HEK293 (cell line): Measurements from ENCODE around the gene IGDCC3.

Source experiments
- CTCF ChIA-PET: fragments of 350-600 bp; formaldehyde crosslinking; extraction: SDS; loops from one replicate; lab custom pipeline; 2021; ENCODE audit warnings: antibody characterized with exemption; lab: Yijun Ruan, JAX
- POLR2A ChIA-PET: fragments of 300-600 bp; formaldehyde crosslinking; extraction: SDS; loops from one replicate; lab custom pipeline; 2020; ENCODE audit warnings: antibody characterized with exemption, inconsistent platforms; lab: Yijun Ruan, JAX
- H3K27ac ChIP-seq: fragments of 200-500 bp; sonication (Bioruptor generic); 2 replicates; pipeline ENCODE4 v1.5.1; 2014; ENCODE audit warnings: low read depth, low read length, control low read depth, inconsistent platforms; ENCODE audit errors: extremely low read depth
- H3K36me3 ChIP-seq, 2 experiments: fragments of 200-500 bp in 1 of 2; sonication (Bioruptor generic) in 1 of 2; 1 replicate in 1 of 2; 2 replicates in 1 of 2; pipeline ENCODE4 v1.5.1; 2014 to 2017; ENCODE audit warnings: inconsistent platforms in 2 of 2, low read length in 2 of 2; ENCODE audit not compliant: control insufficient read depth in 2 of 2, insufficient read depth in 1 of 2
- H3K4me1 ChIP-seq: fragments of 200-500 bp; sonication (Bioruptor generic); 2 replicates; pipeline ENCODE4 v1.5.1; 2014; ENCODE audit warnings: mild to moderate bottlenecking, low read length, inconsistent platforms; ENCODE audit not compliant: control insufficient read depth, insufficient read depth
- H3K4me3 ChIP-seq: 2 replicates; pipeline ENCODE4 v1.5.1; 2011; ENCODE audit warnings: low read depth, mild to moderate bottlenecking, control low read depth, low read length, moderate library complexity
- H3K9me3 ChIP-seq: fragments of 200-500 bp; sonication (Bioruptor generic); 2 replicates; pipeline ENCODE4 v1.5.1; 2014; ENCODE audit warnings: low read depth, low read length, inconsistent platforms; ENCODE audit not compliant: control insufficient read depth, insufficient read depth
- ATF2 ChIP-seq: fragments of 450-650 bp; formaldehyde crosslinking; IDR thresholded peaks from 2 replicates; pipeline ENCODE4 v1.5.1; 2016; ENCODE audit warnings: missing biosample characterization, missing genetic modification characterization, low read depth
- HOXA7 ChIP-seq: sonication (generic); formaldehyde crosslinking; IDR thresholded peaks from 2 replicates; pipeline ENCODE4 v1.8.1; 2022; ENCODE audit warnings: missing genetic modification reagents, borderline replicate concordance
- PATZ1 ChIP-seq: fragments of 450-650 bp; formaldehyde crosslinking; IDR thresholded peaks from 2 replicates; pipeline ENCODE4 v1.5.1; 2016; ENCODE audit warnings: missing biosample characterization, missing genetic modification characterization
- RBAK ChIP-seq: fragments of 450-650 bp; formaldehyde crosslinking; IDR thresholded peaks from 2 replicates; pipeline ENCODE4 v1.5.1; 2016; ENCODE audit warnings: missing biosample characterization, missing genetic modification characterization
- YY1 ChIP-seq: fragments of 450-650 bp; formaldehyde crosslinking; IDR thresholded peaks from 2 replicates; pipeline ENCODE4 v1.5.1; 2018; ENCODE audit warnings: missing biosample characterization, missing genetic modification characterization
- ZNF211 ChIP-seq: fragments of 450-650 bp; formaldehyde crosslinking; IDR thresholded peaks from 2 replicates; pipeline ENCODE4 v1.5.1; 2016; ENCODE audit warnings: low read depth, missing biosample characterization, missing genetic modification characterization
- ZNF223 ChIP-seq: fragments of 450-650 bp; formaldehyde crosslinking; IDR thresholded peaks from 2 replicates; pipeline ENCODE4 v1.5.1; 2016; ENCODE audit warnings: missing biosample characterization, missing genetic modification characterization
- ZNF501 ChIP-seq: fragments of 450-650 bp; formaldehyde crosslinking; IDR thresholded peaks from 2 replicates; pipeline ENCODE4 v1.5.1; 2016; ENCODE audit warnings: missing biosample characterization, missing genetic modification characterization
- ZNF529 ChIP-seq: fragments of 450-650 bp; formaldehyde crosslinking; IDR thresholded peaks from 2 replicates; pipeline ENCODE4 v1.5.1; 2017; ENCODE audit warnings: missing genetic modification characterization, missing biosample characterization; ENCODE audit not compliant: insufficient replicate concordance
- ZNF701 ChIP-seq: fragments of 450-650 bp; formaldehyde crosslinking; IDR thresholded peaks from 2 replicates; pipeline ENCODE4 v1.5.1; 2016; ENCODE audit warnings: missing biosample characterization, missing genetic modification characterization
- ZNF707 ChIP-seq: fragments of 450-650 bp; formaldehyde crosslinking; IDR thresholded peaks from 2 replicates; pipeline ENCODE4 v1.5.1; 2016; ENCODE audit warnings: missing biosample characterization, missing genetic modification characterization

Gene IGDCC3

GRCh38 chr15:65278480-65278879 lies 99.3 kb downstream of the IGDCC3 start:
- Histone ChIP-seq H3K9me3 (no peaks in the 10 kb centered on the region), H3K4me3 (no peak overlapping the region), H3K27ac (no peak overlapping the region), H3K4me1 (no peaks in the 10 kb centered on the region), H3K36me3 (peaks cover 0 to 3% of the 10 kb centered on the region in 2 experiments; a peak in 2 of 3 replicates)
- POLR2A ChIA-PET: interaction anchor here (2.0 kb wide), 1 partner anchor 8 kb away, joined by 9 read pairs; the partner anchor contains the start of gene PARP16
- TF ChIP-seq PATZ1 (tag by site-specific recombination): no peak
- TF ChIP-seq ZNF701: no peak
- TF ChIP-seq ZNF529 (tag by site-specific recombination): no peak
- TF ChIP-seq ZNF211 (tag by site-specific recombination): no peak
- no peak for TF ChIP-seq RBAK (tag by site-specific recombination)
- no peak for TF ChIP-seq YY1 (tag by site-specific recombination)
- no peak for TF ChIP-seq ATF2 (tag by site-specific recombination)
- TF ChIP-seq ZNF223 (tag by site-specific recombination): no peak
- TF ChIP-seq HOXA7 (CRISPR knock-in tag): no peak
- TF ChIP-seq ZNF707 (tag by site-specific recombination): no peak
- TF ChIP-seq ZNF501 (tag by site-specific recombination): no peak
- CTCF ChIA-PET: interaction anchor here (0.6 to 2.9 kb wide), 5 partner anchors 8 to 336 kb away, joined by 3 to 17 read pairs (median 7); partner anchors contain the start of gene PARP16
